ENCODE measurements around the gene DSC3. TPM values are rescaled to one million over a fixed set of nuclear protein-coding genes. Genes with fewer than 3 reads are reported as not detected.
"Not testable (repeated sequence)": the region's sequence is repeated elsewhere in the genome, so short reads cannot be mapped to it uniquely, and the experiment has no call there.

The DSC3 gene
- total RNA-seq, 1 donor from 2014 or later, result 0.16 TPM

- no peak overlapping the region for H3K27ac Mint-ChIP-seq (ENCODE audit: unreplicated experiment)
- H3K27me3 Mint-ChIP-seq (ENCODE audit: low read depth), result peaks cover 85% of the 10 kb centered on the region
- peak; percentile 18 for DNase-seq (ENCODE audit: low read depth, low spot score)
- no peak for TF ChIP-seq CTCF (conservative IDR thresholded peaks at IDR 0.05)
- H3K9me3 Mint-ChIP-seq, result peaks cover 2% of the 10 kb centered on the region
- peaks cover 5% of the 10 kb centered on the region for H3K36me3 Mint-ChIP-seq (ENCODE audit: low read depth)
- H3K4me3 Mint-ChIP-seq, result peak overlapping the region; percentile 93
- H3K4me1 Mint-ChIP-seq, result peaks cover 23% of the 10 kb centered on the region
Observed at GRCh38 chr18:31042084-31042405, 497 bp downstream of the DSC3 start.

- DNase-seq (ENCODE audit: low read depth, low spot score), result peak; percentile 16
- peak overlapping the region; percentile 93 for H3K4me3 Mint-ChIP-seq
- no peak overlapping the region for H3K27ac Mint-ChIP-seq (ENCODE audit: unreplicated experiment)
- peaks cover 23% of the 10 kb centered on the region for H3K4me1 Mint-ChIP-seq
- no peak for TF ChIP-seq CTCF (conservative IDR thresholded peaks at IDR 0.05)
- peaks cover 2% of the 10 kb centered on the region for H3K9me3 Mint-ChIP-seq
- peaks cover 83% of the 10 kb centered on the region for H3K27me3 Mint-ChIP-seq (ENCODE audit: low read depth)
- peaks cover 5% of the 10 kb centered on the region for H3K36me3 Mint-ChIP-seq (ENCODE audit: low read depth)
Observed at GRCh38 chr18:31041271-31042083, 1.1 kb downstream of the DSC3 start.

- H3K27me3 Mint-ChIP-seq (ENCODE audit: low read depth), result peaks cover 80% of the 10 kb centered on the region
Observed at GRCh38 chr18:31040686-31041270, 1.8 kb downstream of the DSC3 start.

GRCh38 chr18:31039426-31039825 is 3.1 kb downstream of the DSC3 start:
- H3K27me3 Mint-ChIP-seq (ENCODE audit: low read depth), result peaks cover 73% of the 10 kb centered on the region
- no peak overlapping the region for H3K4me3 Mint-ChIP-seq
- TF ChIP-seq CTCF (conservative IDR thresholded peaks at IDR 0.05), result no peak
- H3K9me3 Mint-ChIP-seq, result no peaks in the 10 kb centered on the region
- no peak overlapping the region for H3K27ac Mint-ChIP-seq (ENCODE audit: unreplicated experiment)
- peaks cover 5% of the 10 kb centered on the region for H3K36me3 Mint-ChIP-seq (ENCODE audit: low read depth)
- H3K4me1 Mint-ChIP-seq, result peaks cover 23% of the 10 kb centered on the region
- DNase-seq (ENCODE audit: low read depth, low spot score), result no peak

More at GRCh38 chr18:31040686-31041270, 1.8 kb downstream of the DSC3 start:
- Mint-ChIP-seq H3K9me3 (no peaks in the 10 kb centered on the region), H3K36me3 (ENCODE audit: low read depth) (peaks cover 5% of the 10 kb centered on the region), H3K4me1 (peaks cover 23% of the 10 kb centered on the region), H3K4me3 (peak overlapping the region; percentile 93), H3K27ac (ENCODE audit: unreplicated experiment) (no peak overlapping the region)
- peak; percentile 4 for DNase-seq (ENCODE audit: low read depth, low spot score)
- TF ChIP-seq CTCF (conservative IDR thresholded peaks at IDR 0.05), result no peak

GRCh38 chr18:31037686-31038085 is 4.9 kb downstream of the DSC3 start:
- not testable (repeated sequence) for H3K36me3 Mint-ChIP-seq (ENCODE audit: low read depth); H3K9me3 Mint-ChIP-seq; DNase-seq (ENCODE audit: low read depth, low spot score); H3K27ac Mint-ChIP-seq (ENCODE audit: unreplicated experiment); H3K4me3 Mint-ChIP-seq
- peaks cover 18% of the 10 kb centered on the region for H3K4me1 Mint-ChIP-seq
- peaks cover 56% of the 10 kb centered on the region for H3K27me3 Mint-ChIP-seq (ENCODE audit: low read depth)

- Mint-ChIP-seq H3K9me3 (no peaks in the 10 kb centered on the region), H3K27me3 (ENCODE audit: low read depth) (peaks cover 24% of the 10 kb centered on the region), H3K36me3 (ENCODE audit: low read depth) (no peaks in the 10 kb centered on the region), H3K4me1 (no peaks in the 10 kb centered on the region), H3K4me3 (no peak overlapping the region), H3K27ac (ENCODE audit: unreplicated experiment) (no peak overlapping the region)
- no peak for TF ChIP-seq CTCF (conservative IDR thresholded peaks at IDR 0.05)
- DNase-seq (ENCODE audit: low read depth, low spot score), result no peak
Observed at GRCh38 chr18:31034541-31034940, 8.0 kb downstream of the DSC3 start.

Measured in neural crest cell (in vitro differentiated cells).